Hypothalamus (tissue), 51 donors: ENCODE measurements around the gene LEKR1.
"Not testable (repeated sequence)": the region's sequence is repeated elsewhere in the genome, so short reads cannot be mapped to it uniquely, and the experiment has no call there.

ENCODE experiments used
- DNase-seq, 51 donors: peaks; one replicate each; lab custom pipeline; 2025; lab: John Stamatoyannopoulos, UW

Gene LEKR1

DNA sequence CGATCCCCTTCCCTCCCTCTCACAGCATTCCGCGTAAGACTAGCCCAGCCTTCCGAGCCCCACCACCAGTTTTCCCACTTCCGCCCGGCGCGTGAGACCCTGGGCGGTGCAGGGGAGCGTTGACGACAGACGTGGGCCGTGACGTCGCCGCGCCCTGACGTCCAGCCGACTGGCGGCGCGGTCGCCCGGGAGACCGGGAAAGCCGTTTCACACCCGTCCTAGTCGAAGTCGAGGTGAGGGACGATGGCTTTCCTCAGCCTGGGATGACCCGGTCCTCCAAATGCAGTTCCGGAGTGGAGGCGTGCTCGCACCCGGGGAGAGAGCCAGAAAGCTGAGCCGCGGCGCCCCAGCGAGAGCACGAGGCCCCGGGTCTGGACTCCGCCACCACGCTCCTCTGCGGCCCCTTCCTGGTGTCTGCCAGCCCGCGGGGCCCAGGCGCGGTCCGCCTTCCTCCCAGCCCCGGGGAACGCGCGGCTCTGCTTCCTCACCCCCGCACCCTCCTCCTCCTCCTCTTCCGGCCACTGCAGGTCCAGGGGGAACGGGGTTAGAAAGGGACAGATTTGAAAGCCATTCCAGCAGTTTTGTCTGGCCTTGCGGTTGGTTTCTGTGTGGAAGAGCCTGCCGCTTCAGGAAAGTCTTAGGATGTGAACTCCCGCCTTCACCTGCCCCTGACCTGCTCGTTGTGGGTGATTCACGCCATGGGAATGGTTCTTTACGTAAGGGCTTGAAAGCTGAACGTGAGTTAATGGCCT is at the start of gene LEKR1:
Gene LEKR1 (plus strand): TSS at position 210 of the 752 bp plus-strand sequence. CDS start 2,977 bp downstream, outside the sequence.
- DNase-seq = peak; percentile 19 to 90 (median 72)

DNA sequence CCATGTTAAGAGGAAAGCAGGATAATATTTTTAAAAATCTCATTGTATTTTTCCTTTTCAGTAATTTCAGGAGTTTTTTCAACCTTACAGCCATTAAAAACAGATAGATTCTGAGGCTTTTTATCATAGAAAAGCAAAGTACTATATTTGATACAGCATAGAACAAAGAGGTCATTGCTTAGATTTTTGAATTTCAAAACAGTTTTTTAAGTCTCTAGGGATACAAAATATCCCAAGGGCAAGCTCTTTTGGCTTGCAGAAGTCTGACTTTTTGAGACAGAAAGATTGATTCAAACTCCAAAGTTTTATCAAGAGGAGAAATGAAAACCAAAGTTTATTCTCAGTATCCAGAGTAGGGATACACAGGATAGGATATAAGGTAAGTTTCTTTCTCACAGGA is 49.3 kb upstream of the LEKR1 start:
- DNase-seq = no peak

DNA sequence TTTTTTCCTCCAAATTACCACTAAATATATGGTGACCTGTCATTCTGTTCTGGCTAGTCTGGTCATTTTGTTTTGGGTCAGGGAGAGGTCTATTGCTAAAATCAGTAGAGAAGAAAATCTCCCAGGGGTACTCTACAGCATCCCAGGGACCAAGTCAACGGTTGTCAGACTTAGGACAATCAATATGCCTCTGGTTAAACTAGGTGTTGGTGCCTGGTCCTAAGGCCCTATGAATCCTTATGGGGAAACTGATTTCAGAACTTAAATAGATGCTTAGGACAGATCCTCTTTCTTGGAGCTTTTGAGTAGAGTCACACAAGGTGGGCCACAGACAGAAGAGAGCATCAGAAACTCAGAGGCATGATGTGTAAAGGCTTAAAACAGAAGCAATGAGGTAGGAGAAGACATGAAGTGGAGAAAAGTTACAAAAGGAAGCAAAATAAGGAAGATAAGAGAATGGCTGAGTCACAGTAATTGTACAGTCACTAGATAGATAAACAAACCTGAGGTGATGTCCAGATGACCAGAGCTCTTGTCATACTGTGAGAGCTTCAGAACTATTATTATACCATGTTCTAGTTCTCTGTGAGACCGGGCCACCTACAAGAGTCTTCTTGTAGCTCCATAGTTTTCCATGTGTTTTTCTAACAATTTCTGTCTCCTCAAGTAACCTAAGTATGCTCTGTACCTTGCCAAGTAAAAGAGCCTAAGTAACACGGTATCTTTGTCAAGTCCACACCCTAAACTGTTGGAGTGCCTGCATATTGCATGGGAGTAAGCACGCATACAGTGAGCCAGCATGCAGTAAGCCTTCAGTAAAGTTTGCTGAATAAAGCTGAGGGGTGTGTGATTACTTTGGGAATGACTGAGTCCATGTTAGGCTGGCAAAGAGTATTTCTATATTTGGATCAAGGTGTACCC is 44.6 kb upstream of the LEKR1 start:
- DNase-seq = no peak

DNA sequence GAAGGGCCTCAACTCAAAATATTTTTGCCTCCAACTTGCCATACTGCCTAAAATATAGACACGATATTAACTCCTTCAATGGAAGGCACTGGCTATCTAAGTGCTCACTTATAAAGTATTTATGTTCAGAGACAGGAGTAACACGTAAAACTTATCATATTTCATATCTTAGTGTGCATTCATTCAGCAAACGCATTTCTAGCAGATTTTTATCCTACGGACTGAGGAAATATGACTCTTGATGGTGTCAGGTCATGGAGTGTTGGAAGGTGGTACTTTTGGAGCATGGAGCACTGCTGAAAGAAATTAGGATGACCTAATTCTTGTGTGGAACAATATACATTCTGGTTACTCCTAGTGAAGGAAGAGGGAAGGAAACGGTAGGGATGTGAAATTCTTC is 43.8 kb upstream of the LEKR1 start:
- DNase-seq = no peak

DNA sequence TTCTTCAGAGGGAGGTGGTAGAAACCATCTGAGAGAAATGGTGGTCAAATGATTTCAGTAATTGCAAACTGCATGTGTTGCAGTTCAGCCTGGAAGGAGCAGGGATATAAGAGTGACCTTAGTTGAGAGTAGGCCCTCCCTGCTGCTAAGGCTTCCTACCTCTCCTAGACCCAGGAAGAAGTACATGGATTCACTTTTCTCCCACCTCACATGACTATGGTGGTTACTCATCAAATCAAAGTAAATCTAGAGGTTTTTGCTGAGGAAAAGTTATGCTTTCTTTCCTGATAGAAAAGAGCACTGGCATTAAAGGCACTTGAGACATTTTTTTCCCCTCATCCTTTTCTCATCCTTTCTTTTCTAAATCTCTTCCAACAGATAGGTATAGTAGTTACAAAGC is 43.2 kb upstream of the LEKR1 start:
- DNase-seq = no peak

DNA sequence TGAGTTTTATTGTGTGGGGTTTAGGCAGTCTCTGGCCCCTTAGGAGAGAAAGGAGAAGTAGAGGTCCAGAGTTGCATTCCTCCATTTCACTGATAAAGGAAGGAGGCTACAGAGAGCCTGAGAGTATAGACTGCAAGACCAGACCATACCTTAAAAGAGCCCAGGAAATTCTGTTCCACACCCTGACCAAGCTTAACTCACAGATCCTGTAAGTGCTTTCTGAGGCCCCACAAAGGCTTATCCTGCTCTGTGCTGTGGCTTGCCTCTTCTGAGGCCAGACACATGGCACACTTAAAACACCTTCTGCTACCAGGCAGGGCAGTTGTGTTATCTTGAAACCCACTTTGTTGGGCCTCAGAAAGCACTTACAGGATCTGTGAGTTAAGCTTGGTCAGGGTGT is 39.2 kb upstream of the LEKR1 start:
- no peak for DNase-seq

DNA sequence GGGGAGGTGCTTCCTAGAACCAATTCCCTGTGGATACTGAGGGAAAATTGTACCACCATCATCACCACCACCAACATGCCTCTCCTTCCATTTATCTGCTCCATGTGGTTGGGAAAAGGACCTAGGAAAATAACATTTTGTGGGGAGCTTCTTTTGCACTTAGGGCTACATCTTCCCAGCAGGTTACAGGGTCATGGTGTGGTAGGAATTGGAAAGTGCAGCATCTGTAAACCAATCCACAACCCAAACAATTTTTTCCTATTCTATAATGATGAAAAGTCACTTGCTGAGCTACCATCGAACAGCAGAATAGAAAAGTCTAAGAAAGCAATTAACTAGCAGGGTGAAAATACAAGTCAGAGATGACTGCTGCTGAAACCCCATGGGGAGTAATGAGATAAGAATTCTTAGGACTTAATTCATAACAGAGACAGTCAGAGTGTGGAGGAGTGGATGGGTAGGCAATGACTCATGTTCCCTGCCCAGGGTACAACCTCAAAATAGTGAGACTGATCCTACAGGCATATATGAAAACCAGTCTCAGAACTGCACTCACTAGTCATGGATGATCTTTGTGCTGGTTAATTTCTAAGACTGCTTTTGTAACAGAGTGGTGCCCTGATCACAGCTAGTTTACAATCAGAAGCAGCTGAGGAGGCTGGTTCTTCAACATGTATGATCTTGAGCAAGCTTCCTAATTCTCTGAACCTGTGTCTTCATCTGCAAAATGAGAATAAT is 38.1 kb upstream of the LEKR1 start:
- no peak for DNase-seq

DNA sequence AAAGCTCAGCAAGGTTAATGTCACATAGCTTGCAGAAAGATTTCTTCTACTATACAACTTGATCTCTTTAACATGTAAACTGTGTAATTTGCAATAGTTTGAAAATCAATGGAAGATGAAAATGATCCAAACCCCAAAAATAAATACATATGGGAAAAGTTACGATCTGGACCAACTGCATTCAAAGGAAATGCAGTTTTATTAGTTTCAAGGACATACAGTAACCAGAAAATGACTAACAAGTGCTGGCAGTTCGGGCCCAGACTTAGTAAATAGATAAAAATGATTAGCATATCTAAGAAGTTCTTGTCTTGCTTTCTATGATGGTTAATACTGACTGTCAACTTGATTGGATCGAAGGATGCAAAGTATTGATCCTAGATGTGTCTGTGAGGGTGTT is 37.3 kb upstream of the LEKR1 start:
- no peak for DNase-seq

DNA sequence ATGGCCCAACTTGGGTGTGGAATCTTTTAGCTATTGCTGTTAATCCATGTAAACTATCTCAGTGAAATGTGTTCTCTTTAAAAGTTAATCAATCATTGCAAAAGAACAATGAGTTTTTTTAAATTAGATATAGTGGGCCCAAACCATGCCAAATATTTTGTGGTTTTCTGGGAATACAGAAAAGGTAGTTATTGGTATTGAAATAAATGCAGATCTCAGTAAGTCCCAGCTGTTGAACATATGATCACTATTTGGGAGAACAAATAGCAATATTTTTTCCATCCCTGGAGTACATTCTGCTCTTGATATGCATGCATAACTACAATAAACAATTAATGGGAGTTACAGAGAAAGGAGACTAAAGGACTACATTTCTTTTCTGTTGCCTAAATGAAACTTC is 36.0 kb upstream of the LEKR1 start:
- no peak for DNase-seq

DNA sequence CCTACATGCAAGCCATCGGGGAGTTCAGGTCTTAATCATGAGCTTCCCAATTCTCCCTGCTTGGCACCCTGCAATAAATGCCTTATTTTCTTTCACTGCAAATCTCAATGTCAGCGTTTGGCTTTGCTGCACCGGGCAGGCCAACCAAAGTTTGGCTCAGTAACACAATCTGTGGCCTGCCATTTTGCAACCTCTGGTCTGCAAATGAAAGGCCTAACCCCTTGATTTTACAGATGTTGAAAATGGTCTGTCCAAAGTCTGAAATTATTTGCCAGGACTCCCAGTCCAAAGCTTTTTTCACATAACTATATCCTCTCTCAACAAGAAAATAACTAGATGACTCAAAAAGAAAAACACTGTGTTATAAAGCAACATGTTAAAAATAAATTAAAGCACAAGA is 34.0 kb upstream of the LEKR1 start:
- DNase-seq = no peak

DNA sequence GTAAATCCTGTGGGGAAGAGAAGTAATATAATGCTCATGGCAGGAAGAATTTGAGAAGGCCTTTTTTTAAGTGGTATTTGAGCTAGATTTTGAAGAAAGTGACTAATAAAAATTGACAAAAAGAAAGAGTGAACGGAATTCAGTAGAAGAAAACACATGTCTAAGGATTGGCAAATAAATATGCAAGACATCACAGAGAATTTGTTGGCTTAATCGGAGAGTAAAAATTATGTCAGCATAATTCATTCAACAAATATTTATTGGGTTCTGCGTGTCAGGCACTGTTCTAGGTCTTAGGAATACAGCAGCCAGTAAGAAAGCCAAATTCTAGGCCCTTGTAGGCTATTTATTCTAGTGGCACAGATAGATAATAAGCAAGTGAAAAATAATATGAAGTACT is 33.6 kb upstream of the LEKR1 start:
- DNase-seq = no peak

DNA sequence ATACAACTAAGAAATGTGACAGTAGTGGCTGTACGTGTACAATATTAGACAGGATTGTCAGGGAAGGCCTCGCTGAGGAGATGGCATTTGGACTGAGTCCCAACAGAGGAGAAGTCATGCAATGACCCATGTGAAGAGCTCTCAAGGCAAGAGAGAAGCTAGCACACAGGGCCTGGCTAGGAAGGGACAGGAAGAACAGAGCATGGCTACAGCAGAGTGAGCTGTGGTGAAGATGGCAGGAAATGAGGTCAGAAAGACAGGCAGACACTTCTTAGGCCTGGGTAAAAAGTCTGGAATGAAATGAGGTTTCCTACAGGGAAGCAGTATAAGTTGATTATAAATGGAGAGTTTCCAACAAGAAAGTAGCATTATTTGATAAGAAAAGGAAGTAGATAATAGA is 33.2 kb upstream of the LEKR1 start:
- DNase-seq = no peak

DNA sequence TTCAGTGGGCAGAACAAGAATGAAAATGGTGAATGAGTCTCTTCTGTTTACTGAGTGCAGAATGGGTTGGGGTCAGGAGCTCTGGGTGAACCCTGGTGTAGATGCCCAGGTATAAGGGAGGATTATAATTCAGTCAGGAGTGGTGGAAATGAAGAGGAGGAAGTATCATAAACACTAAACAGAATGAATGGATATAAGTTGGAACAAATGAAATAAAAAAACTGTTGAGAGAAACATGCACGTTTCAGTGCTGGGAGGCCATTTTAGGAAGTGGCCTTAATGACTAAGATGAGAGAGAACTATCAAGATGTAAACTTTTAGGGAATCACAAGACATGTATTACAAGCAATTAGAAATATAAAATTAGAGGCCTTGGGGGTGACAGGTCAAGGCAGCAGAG is 32.8 kb upstream of the LEKR1 start:
- DNase-seq = no peak

DNA sequence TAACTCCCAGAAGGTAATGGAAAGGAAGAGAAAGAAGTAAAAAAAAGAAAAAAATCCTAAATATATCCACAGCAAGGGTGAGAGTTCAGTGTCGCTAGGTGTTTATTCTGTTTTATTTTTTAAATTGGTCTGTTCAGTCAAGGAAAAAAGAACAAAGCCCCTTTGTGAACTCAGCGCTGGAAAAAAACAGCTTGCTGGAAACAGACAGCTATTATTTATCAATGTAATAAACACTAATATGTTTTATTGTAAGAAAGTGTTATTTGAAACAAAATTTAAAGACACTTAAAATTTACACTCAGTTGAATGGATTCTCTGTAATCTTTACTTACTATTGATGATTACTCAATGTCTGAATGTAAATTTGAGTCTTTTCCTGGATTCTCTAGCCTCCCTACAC is 32.3 kb upstream of the LEKR1 start:
- DNase-seq = peak in 2 of 51 donors; percentile 3

DNA sequence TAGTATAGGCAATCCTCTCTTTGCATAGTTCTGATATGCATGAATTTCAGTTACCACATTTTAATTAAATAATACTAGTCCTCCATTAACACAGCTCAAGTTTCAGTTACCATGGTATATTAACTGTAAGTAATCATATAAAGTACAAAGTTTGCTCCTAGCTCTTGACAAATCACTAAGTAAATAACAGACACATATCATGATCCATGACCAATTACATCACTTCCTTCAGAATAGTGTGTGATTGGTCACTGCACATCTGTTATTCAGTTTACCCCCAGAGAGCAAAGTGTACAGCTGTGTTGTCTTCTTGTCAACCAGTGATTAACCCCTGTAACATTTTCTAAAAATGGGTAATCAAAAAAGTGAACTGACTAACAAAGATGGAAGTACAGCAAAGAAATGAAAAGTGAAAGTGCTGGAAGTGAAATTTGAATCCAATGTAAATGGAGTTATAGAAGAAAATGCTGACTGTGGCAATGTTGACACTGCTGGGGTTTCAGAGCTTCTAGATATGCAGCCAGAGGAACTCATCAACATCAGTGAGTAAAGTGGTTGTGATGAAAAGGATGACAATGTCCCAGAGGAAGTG is 30.2 kb upstream of the LEKR1 start:
- no peak for DNase-seq

DNA sequence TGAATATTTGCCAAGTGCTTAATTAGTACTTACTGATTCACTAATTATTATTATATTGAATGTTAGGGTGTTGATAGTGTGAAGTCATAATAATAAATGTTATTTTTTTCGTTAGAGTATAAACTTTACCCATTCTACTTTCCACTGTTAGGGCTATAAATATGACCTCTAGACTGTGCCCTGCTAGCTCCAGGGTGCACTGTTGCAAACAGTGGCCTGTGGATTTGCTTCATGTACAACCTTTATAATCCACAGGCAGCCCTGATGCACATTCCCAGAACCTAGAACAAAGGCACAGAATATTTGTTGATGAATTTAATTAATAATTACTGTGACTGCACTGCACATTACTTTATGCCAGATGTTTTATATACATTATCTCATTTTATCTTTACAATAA is 28.8 kb upstream of the LEKR1 start:
- DNase-seq = no peak

DNA sequence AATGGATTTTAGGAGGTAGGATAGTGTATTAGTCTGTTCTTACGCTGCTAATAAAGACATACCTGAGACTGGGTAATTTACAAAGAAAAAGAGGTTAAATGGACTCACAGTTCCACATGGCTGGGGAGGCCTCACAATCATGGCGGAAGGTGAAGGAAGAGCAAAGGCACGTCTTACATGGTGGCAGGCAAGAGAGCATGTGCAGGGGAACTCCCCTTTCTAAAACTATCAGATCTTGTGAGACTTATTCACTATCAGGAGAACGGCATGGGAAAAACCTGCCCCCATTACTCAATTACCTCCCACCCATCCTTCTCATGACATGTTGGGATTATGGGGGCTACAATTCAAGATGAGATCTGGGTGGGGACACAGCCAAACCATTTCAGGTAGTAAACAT is 25.9 kb upstream of the LEKR1 start:
- not testable (repeated sequence) for DNase-seq

DNA sequence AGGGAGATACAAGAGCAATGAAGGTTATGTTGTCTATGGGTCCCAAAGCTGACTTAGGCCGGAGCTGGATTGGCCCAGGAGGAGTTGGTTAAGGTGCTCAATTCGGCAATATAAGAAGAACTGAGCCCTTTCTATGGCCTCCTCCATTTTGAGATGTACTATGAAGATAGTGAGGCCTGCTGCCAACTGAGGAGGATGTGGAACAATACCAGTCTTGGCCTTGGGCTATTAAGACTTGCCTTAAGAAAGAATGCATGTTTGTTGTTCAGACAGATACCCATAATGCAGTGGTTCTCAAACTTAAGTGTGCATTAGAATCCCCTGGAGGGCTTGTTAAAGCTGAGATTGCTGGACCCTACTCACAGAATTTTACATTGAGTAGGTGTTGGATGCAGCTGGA is 24.4 kb upstream of the LEKR1 start:
- no peak for DNase-seq

DNA sequence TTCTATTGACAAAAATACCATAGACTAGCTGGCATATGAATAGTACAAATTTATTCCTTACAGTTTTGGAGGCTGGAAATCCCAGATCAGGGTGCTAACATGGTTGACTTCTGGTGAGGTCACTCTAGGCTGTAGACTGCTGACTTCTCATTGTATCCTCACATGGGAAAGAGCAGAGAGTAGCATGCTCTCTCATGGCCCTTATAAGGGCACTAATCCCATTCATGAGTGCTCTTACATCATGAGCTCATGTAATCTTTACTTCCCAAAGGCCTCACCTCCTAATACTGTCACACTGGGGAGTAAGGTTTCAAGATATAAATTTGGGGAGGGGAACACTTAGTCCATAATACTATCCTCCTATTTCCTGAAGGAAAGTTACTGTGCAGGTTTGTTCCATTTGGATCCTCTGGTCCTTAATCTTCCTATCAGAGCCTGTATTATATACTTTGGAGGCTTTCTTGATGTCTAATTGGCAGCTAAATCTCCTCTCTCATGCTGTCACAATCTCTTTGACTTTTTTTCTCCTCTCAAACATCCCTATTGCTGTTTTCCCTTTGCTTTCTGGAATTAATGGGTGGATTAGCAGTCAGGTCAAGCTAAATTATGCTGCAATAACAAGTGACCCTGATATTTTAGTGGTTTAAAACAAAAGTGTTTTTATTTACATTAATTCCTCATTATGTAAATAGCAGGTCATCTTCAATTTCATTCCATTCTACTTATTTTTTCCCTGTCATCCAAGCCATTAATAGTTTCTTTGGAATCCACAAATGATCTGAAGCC is 23.1 kb upstream of the LEKR1 start:
- DNase-seq = no peak
